Astrocyte (in vitro differentiated cells and primary cell): ENCODE data around the gene KSR2.

Experiments used
- CTCF ChIP-seq: IDR thresholded peaks from 2 replicates; pipeline ENCODE4 v1.5.1; 2011; ENCODE audit warnings: low read depth, mild to moderate bottlenecking, inconsistent platforms, low read length, moderate library complexity; ENCODE audit not compliant: insufficient read depth
- EZH2 ChIP-seq: IDR thresholded peaks from 2 replicates; pipeline ENCODE4 v1.6.1; 2012; ENCODE audit warnings: mild to moderate bottlenecking, low read length, inconsistent platforms; ENCODE audit not compliant: insufficient read depth

- TF ChIP-seq CTCF = no peak
- TF ChIP-seq EZH2 = no peak
Measured at GRCh38 chr12:117774941-117775775, 193.6 kb downstream of the KSR2 start.
